ENCODE data around the gene NPIPB2. TPM values are rescaled to one million over a fixed set of nuclear protein-coding genes. Genes with fewer than 3 reads are reported as not detected.

The NPIPB2 gene
- total and polyA plus RNA-seq, 2 of the 8 experiments (the other 6 are each of a cell fraction or from before 2014, with no cell fraction given): 7.5 to 8.3 TPM

DNA sequence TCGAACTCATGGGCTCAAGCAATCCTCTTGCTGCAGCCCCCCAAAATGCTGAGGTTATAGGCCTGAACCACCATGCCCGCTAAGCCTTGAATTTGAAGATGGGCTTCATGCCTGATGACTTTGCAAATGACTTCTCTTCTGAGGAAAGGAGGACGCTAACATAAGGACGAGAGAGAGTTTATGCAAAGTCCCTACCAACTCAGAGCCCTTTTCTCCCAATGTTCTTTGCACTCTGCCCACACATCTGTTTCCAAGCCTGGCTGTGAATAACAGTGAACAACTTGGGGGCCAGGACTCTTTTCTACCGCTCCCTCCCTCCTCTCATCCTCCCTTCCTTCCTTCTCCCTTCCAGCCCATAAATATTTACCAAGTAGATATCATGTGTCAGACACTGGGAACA, 8.5 kb upstream of the NPIPB2 start (continued):
- TF ChIP-seq, protein P1, sequence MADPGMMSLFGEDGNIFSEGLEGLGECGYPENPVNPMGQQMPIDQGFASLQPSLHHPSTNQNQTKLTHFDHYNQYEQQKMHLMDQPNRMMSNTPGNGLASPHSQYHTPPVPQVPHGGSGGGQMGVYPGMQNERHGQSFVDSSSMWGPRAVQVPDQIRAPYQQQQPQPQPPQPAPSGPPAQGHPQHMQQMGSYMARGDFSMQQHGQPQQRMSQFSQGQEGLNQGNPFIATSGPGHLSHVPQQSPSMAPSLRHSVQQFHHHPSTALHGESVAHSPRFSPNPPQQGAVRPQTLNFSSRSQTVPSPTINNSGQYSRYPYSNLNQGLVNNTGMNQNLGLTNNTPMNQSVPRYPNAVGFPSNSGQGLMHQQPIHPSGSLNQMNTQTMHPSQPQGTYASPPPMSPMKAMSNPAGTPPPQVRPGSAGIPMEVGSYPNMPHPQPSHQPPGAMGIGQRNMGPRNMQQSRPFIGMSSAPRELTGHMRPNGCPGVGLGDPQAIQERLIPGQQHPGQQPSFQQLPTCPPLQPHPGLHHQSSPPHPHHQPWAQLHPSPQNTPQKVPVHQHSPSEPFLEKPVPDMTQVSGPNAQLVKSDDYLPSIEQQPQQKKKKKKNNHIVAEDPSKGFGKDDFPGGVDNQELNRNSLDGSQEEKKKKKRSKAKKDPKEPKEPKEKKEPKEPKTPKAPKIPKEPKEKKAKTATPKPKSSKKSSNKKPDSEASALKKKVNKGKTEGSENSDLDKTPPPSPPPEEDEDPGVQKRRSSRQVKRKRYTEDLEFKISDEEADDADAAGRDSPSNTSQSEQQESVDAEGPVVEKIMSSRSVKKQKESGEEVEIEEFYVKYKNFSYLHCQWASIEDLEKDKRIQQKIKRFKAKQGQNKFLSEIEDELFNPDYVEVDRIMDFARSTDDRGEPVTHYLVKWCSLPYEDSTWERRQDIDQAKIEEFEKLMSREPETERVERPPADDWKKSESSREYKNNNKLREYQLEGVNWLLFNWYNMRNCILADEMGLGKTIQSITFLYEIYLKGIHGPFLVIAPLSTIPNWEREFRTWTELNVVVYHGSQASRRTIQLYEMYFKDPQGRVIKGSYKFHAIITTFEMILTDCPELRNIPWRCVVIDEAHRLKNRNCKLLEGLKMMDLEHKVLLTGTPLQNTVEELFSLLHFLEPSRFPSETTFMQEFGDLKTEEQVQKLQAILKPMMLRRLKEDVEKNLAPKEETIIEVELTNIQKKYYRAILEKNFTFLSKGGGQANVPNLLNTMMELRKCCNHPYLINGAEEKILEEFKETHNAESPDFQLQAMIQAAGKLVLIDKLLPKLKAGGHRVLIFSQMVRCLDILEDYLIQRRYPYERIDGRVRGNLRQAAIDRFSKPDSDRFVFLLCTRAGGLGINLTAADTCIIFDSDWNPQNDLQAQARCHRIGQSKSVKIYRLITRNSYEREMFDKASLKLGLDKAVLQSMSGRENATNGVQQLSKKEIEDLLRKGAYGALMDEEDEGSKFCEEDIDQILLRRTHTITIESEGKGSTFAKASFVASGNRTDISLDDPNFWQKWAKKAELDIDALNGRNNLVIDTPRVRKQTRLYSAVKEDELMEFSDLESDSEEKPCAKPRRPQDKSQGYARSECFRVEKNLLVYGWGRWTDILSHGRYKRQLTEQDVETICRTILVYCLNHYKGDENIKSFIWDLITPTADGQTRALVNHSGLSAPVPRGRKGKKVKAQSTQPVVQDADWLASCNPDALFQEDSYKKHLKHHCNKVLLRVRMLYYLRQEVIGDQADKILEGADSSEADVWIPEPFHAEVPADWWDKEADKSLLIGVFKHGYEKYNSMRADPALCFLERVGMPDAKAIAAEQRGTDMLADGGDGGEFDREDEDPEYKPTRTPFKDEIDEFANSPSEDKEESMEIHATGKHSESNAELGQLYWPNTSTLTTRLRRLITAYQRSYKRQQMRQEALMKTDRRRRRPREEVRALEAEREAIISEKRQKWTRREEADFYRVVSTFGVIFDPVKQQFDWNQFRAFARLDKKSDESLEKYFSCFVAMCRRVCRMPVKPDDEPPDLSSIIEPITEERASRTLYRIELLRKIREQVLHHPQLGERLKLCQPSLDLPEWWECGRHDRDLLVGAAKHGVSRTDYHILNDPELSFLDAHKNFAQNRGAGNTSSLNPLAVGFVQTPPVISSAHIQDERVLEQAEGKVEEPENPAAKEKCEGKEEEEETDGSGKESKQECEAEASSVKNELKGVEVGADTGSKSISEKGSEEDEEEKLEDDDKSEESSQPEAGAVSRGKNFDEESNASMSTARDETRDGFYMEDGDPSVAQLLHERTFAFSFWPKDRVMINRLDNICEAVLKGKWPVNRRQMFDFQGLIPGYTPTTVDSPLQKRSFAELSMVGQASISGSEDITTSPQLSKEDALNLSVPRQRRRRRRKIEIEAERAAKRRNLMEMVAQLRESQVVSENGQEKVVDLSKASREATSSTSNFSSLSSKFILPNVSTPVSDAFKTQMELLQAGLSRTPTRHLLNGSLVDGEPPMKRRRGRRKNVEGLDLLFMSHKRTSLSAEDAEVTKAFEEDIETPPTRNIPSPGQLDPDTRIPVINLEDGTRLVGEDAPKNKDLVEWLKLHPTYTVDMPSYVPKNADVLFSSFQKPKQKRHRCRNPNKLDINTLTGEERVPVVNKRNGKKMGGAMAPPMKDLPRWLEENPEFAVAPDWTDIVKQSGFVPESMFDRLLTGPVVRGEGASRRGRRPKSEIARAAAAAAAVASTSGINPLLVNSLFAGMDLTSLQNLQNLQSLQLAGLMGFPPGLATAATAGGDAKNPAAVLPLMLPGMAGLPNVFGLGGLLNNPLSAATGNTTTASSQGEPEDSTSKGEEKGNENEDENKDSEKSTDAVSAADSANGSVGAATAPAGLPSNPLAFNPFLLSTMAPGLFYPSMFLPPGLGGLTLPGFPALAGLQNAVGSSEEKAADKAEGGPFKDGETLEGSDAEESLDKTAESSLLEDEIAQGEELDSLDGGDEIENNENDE (IDR thresholded peaks at IDR 0.05; ENCODE audit: insufficient replicate concordance, low read length): no peak
- TF ChIP-seq NRF1 (IDR thresholded peaks at IDR 0.05; ENCODE audit: low read depth, low read length) (no peak), USF2 (IDR thresholded peaks at IDR 0.05; ENCODE audit: low read length) (no peak)

Data from H1 (cell line).